NCI-H128 (cell line): ENCODE results near the gene ATP5PF.
"Not testable (repeated sequence)": the region's sequence is repeated elsewhere in the genome, so short reads cannot be mapped to it uniquely, and the experiment has no call there.

Experiments
- DNase-seq: peaks from one replicate; lab custom pipeline; 2025; ENCODE audit not compliant: unreplicated experiment; lab: John Stamatoyannopoulos, UW

Gene ATP5PF

DNA sequence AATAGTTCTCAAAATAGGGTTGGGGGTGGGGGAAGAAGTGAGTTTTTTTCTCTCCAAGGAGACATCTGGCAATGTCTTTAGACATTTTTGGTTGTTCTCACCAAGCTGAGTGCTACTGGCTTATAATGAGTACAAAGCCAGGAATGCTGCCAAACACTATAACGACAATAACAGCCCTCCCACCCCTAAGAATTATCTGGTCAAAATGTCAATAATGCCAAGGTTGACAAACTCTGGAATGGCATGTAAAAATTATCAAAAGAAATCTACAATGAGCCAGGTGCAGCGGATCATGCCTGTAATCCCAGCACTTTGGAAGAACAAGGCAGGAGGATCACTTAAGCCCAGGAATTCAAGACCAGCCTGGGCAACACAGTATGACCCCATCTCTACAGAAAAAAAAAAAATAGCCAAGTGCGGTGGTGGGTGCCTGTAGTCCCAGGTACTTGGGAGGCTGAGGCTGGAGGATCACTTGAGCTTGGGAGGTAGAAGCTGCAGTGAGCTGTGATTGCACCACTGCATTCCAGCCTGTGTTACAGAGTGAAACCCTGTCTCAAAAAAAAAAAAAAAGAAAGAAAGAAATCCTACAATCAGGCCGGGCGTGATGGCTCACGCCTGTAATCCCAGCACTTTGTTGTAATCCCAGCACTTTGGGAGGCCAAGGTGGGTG is 2.5 kb downstream of the ATP5PF start:
- no peak for DNase-seq

DNA sequence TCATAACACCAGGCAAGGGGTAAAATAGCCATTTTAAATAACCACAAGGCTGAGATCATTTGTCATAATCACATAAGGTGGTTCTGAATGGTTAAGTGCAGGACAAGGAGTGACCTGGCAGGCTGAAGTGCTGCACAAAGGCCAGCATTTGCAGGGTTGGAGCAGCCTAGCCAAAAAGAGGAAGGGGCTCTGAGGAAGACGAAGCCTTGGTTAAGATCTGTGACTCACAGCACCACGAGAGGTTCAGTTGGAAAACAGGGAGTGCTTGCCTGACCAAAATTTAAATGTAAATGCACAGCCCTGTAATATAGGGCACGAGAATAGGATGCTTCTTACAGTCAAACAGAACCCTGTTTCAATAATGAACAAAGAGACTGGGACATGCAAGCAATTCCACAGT is 12.1 kb downstream of the ATP5PF start:
- DNase-seq: no peak

DNA sequence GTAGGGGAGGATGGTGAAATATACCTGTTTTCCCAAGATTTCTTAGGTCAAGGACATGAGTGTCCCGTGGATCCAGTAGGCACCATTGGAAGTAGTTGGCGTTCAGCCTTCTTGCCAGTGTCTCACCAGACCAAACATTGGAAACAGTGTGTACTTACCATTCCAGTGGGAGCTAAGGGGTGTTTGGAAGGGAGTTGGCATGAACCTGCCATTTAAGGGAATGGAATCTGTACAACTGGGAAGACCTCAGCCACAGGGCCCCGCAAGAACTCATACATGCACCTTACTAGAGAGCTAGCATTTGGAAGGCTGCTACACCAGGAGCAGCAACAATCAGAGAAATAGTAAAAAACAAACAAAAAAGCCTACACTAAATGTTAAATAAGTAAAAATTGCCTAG is 12.7 kb downstream of the ATP5PF start:
- DNase-seq: no peak

DNA sequence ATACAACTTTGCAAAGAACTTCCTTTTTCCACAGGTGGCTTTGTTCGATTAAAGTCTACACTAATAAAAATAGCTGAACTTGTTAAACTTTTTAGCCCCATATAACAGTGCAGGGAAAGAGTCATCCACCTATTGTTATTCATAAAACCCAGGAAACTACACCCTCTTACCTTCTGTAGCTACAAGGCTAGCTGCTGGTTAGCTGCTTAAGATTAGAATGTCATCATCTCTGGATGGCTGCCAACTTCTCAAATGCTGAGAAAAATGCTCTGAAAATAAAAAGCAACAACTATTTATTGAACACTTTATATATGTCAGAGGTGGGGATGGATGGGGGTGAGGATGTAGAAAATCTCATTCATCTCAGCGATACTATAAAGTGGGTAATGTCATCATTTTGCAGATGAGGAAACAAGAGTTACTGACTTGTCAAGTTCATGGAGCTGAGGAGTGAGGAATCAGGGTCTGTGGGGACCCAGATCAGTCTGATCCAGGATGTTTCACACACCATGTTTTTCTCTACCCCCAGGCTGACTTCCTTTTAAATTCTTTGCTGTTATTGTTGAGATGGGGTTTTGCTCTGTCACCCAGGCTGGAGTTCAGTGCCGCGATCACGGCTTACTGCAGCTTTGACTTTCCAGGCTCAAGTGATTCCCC is 17.1 kb downstream of the ATP5PF start:
- DNase-seq: no peak

DNA sequence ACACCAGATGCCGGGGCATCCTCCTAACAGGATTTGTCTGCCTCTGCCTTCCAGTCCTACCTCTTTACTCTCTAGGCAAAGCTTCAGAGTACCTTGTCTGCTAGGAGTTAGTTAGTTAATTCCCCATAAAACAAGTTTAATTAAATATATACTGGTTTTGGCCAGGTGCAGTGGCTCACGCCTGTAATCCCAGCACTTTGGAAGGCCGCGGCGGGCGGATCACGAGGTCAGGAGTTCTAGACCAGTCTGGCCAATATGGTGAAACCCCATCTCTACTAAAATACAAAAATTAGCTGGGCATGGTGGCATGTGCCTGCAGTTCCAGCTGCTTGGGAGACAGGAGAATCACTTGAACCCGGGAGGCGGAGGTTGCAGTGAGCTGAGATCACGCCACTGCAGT is 20.6 kb downstream of the ATP5PF start:
- DNase-seq: not testable (repeated sequence)

DNA sequence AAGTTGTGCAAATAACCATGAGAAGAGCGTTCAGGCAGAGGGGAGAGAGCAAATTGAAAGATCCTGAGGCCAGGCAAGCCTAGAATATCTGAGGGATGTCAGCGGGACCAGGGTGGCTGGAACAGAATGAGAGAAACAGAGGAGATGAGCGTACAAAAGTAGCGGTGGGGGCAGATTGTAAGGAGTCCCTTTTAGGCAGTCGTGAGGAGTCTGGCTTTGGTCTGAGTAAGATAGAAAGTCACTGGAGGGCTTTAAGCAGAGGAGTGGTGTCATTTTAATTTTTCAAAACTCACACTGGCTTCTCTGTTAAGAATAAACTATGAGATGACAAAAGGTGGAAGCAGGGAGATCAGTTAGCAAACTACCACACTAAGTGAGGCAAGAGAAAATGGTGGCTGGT is 24.2 kb downstream of the ATP5PF start:
- DNase-seq: no peak

DNA sequence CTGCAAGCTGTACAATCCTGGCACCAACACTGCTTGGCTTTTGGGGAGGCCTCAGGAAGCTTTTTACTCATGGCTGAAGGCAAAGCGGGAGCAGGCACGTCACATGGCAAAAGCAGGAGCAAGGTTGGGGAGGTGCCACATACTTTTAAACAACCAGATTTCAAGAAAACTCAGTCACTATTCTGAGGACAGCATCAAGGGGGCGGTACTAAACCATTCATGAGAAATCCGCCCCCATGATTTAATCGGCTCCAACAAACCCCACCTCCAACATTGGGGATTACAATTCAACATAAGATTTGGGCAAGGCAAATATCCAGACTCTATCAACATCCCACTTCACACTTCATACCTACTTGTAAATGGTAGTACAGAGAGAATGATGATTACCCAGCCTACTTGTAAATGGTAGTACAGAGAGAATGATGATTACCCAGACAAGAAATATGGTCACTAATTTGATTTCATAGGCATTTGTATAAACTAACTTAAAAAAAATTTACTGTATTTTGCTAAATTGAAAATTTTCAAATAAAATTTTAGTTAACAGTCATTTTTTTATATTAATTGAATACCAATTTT is 24.9 kb downstream of the ATP5PF start:
- no peak for DNase-seq

DNA sequence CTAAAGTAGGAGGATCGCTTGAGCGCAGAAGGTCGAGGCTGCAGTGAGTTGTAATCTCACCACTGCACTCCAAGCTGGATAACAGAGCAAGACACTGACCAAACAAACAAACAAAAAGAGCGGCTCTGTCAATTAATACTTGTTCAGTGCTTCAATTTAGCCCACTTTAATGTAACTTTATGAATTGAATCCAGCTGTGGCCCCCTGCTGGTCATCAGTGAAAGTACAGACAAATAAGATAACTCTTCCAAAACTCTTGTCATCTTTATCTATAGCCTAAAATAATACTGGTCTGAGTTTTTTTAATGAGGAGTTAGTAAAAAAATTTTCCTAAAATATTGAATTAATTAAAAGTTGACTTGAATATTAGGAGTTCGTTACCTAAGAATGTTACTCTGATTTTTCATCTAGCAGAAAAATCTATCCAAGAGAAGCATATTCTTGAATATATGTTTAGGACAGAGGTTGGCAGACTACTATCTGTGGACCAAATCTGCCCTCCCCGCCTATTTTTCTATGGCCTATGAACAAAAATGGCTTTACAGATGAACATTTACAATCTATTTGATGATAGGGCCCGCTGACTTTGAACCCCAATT is 26.1 kb downstream of the ATP5PF start:
- no peak for DNase-seq

DNA sequence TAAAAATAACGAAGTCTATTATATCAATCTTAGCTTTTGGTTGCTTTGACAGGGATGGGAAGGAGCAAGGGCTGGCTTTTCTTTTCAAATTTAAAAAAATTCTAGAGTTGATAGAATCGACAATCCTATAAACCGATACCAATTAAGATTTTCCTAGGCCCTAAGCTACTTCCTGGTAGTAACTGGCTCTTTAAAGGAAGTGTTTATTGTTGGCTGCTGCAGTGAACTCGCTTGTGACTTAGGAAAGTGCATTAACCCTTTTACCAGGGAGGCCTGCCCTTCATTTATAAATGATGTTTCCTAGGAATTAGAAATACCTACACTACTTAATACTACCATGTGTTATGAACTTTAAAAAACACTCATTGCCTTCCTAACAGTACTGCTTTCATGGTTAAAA is 33.2 kb downstream of the ATP5PF start:
- DNase-seq: no peak

DNA sequence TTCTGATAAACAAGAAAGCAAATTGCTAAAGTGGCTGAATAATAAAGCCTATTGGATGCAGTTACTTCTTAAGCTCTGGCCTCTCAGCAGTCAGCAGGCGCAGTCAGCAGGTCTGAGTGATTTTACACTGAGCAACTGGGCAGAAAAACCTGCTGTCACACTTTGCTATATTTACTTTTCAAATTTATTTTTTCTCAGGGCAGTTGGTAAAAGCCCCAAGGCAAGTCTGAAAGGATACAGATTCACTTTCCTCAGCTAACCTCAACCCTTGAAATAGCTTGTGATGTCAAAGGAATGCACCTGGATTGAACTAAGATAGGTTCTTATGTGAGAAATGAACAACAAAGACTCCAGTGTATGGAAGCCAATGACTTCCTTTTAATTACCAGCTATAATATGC is 34.0 kb downstream of the ATP5PF start:
- DNase-seq: no peak

DNA sequence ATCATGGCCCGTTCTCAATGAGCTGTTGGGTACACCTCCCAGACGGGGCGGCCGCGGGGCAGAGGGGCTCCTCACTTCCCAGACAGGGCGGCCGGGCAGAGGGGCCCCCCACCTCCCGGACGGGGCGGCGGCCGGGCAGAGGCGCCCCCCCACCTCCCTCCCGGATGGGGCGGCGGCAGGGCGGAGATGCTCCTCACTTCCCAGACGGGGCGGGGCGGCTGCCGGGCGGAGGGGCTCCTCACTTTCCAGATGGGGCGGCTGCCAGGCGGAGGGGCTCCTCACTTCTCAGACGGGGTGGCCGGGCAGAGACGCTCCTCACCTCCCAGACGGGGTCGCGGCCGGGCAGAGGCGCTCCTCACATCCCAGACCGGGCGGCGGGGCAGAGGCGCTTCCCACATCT is 39.2 kb downstream of the ATP5PF start:
- DNase-seq: not testable (repeated sequence)

DNA sequence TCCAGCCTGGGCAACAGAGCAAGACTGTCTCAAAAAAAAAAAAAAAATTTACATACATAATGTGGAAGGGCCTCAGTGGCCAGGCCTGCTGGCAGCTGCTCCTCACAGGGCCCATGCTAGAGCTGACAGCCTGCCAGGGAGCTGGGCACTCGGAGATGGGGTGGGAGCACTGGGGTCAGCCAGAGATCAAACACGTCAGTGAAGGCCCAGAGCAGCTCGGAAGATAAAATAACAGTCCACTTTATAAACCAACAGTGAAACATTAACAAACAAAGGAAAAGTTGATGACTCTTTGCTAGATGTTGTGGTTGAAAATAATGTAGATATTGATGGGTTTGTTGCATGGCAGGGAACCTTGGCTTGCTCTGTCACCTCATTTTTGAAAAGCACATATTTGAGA is 42.7 kb downstream of the ATP5PF start:
- no peak for DNase-seq

DNA sequence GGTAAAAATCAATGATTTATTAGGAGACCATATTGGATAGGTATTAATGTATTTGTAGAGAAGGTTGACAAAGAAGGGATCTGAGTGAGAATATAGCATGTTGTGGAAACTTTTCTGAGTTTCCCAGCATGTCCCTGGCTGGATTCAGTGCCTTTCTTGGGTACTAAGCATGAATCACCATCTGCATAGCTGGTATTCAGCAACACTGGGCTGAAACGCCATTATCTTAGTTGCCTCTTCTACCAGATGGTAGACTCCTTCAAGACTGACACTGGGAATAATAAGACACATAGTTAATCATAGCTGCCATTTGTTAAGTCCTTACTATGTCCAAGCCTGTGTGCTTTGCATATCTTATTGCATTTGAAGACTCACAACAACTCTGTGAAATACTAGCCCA is 45.5 kb downstream of the ATP5PF start:
- DNase-seq: no peak

DNA sequence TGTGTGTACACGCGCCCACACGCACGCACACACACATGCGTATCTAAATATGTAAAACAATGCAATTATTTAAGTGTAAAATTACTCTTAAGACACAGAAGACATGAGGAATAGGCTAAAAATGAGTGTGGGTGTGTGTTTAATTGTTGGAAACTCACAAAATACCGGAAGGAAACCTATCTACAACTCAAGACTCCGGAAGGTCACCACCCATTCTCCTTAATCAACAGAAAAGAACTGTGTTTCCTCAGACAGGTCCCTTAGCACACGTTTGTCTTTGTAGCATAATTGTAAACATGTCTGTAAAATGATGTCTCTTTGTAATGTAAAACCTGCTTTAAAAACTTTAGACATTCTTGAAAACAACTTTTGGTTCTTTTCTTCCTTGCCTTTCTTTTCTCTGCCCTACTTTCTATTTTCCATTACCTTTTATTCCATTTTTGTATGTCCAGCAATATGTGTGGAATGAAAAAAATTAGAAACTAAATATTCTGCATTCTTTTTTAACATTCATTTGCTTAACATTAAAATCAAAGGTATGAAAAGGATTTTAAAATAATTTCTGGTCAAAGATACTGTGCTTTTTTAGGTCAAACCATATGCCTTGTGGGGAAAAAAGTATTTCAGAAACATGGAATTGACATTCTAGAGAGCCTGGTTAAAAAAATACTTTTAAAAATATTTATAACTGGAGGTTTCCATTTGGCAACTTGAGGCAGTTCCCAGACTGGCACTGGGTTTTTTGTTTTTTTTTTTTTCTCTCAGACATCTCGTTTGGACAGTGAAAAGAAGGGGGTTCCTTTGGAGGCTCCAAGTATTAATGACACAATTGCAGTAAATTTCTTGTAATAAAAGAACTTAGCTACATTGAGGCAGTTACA is 46.2 kb downstream of the ATP5PF start:
- DNase-seq: no peak

DNA sequence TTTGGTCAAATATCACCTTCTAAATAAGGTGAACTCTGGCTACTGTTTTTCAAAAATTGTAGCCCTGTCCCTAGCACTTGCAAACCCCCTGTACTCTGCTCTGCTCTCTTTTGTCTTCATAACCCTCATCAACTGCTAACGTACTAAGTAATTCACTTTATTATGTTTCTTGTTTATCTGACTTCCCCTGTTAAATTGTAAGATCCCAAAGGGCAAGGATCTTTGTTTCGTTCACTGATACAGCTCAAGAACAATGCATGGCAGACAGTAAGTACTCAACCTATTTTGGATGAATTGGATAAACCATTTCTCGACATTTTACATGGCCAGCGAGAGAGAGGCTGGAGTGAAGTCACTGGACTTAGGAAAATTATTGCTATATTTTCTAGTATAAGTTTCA is 46.9 kb downstream of the ATP5PF start:
- DNase-seq: no peak

DNA sequence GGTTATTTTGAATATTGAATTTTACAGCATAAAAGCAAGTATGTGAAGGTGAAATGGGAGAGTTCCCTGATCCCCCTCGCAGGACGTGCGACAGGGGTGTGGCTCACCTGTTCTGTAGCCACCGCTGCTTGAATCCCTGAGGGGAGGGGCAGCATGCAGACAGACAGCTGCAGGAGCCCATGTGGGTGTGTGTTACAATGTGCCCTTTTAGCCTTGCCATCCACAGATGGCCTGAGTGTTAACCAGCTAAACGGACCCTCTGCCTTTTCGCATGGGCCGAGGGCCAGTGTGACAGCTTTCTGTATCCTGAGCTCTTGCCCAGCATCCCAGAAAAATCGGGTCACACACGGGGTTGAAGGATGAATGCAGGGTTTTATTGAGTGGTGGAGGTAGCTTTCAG is 52.3 kb downstream of the ATP5PF start:
- DNase-seq: no peak

DNA sequence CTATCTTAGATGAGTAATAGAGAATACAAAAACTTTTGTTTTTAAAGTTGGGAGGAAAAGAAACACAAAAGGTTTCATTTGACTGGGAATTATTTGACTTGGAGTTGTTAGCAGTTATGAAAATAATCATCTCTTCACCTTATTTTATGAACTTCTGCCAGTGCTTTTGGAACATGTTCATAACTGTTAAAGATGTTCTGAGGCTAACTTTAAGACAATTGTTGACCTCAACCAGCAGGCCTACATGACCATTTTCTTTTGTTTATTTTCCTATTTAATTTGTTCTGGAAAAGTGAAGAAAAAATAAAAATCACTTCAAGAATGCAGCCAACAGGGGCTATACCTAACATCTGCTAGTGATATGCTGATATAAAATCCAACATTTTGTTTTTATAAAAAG is 58.3 kb downstream of the ATP5PF start:
- DNase-seq: no peak
